Osteoblast (primary cell): ENCODE results near the gene GPR101. TPM values are rescaled to one million over a fixed set of nuclear protein-coding genes. Genes with fewer than 3 reads are reported as not detected.
"Not testable (repeated sequence)": the region's sequence is repeated elsewhere in the genome, so short reads cannot be mapped to it uniquely, and the experiment has no call there.

Experiments
- DNase-seq: peaks from one replicate; pipeline ENCODE4 v3.0.0; 2011; ENCODE audit warnings: low spot score, mixed read lengths; ENCODE audit not compliant: insufficient read length; ENCODE audit errors: missing footprints
- H2AFZ ChIP-seq: 2 replicates; pipeline ENCODE4 v1.6.0; 2011; ENCODE audit warnings: mild to moderate bottlenecking, low read length
- H3K27ac ChIP-seq: 2 replicates; pipeline ENCODE4 v1.5.1; 2011; ENCODE audit warnings: mild to moderate bottlenecking, low read depth, low read length, moderate library complexity
- H3K27me3 ChIP-seq: 2 replicates; pipeline ENCODE4 v1.6.0; 2012; ENCODE audit warnings: mild to moderate bottlenecking, control low read depth, inconsistent platforms, low read length, moderate library complexity; ENCODE audit not compliant: insufficient read depth
- H3K36me3 ChIP-seq: 2 replicates; pipeline ENCODE4 v1.5.1; 2011; ENCODE audit warnings: mild to moderate bottlenecking, low read length, control low read depth, moderate library complexity; ENCODE audit not compliant: insufficient read depth
- H3K4me1 ChIP-seq: 2 replicates; pipeline ENCODE4 v1.5.1; 2011; ENCODE audit warnings: mild to moderate bottlenecking, low read length, control low read depth, moderate library complexity; ENCODE audit not compliant: insufficient read depth
- H3K4me2 ChIP-seq: 2 replicates; pipeline ENCODE4 v1.6.0; 2011; ENCODE audit warnings: mild to moderate bottlenecking, low read length; ENCODE audit not compliant: insufficient read depth
- H3K4me3 ChIP-seq: fragments of 200-600 bp; sonication (generic); 3 replicates; pipeline ENCODE4 v1.5.1; 2012; ENCODE audit warnings: mild to moderate bottlenecking, low read length, inconsistent platforms; ENCODE audit not compliant: insufficient read depth
- H3K79me2 ChIP-seq: 2 replicates; pipeline ENCODE4 v1.6.0; 2012; ENCODE audit warnings: mild to moderate bottlenecking, low read length, control low read depth, inconsistent platforms; ENCODE audit not compliant: insufficient read depth
- H3K9me3 ChIP-seq: 2 replicates; pipeline ENCODE4 v1.5.1; 2011; ENCODE audit warnings: low read depth, low read length, control low read depth
- H4K20me1 ChIP-seq: 2 replicates; pipeline ENCODE4 v1.6.0; 2012; ENCODE audit warnings: mild to moderate bottlenecking, low read length, control low read depth; ENCODE audit not compliant: insufficient read depth
- total RNA-seq: library from RNA; depleted of rRNA; stranded (reverse); fragments of >200 nt; gene quantifications from 2 replicates; pipeline ENCODE4 v1.2.3, GENCODE V29; 2012
- TF ChIP-seq, protein P1 (sequence below): IDR thresholded peaks from 2 replicates; pipeline ENCODE4 v1.5.1; 2011; ENCODE audit warnings: mild to moderate bottlenecking, low read depth, low read length, moderate library complexity; ENCODE audit errors: extremely low read depth

Gene GPR101
- total RNA-seq, 1 donor = not detected

DNA sequence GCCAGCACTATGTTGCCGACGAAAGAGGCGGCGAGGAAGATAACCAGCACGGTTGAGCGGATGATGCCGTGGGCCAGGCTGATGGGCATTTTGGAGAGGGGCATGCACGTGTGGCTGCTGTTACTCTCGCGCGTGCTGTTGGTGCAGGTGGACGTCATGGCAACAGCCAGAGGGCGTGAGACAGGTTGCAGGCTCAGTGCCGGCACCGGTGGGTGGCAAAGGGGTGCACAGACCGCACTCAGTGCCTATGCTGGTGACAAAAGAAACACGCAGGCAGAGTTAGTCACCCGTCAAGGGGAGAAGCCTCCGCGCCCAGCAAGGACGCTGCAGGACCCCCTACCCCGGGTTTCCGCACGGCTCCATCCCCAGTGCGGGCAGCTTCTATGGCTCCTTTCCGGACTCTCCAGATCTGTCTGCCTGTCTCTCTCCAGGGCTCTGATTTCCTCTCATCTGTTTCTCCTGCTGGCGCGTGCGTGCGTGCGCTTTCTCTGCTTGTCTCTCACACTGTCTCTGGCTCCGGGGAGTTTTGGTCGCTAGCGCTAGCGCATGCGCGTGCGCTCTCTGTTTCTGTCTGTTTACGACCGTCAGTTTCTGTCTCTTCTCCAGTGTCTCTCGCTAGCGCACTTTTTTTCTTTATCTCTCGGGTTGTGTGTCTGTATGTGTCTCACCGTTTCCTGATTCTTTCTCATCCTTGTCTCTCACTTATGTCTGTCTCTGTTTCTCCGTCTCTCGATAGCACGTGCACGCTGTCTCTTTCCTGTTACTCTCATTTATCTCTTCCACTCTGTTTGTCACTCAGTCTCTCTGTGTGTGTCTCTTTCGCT, 2.1 kb downstream of the GPR101 start:
- no peaks in the 10 kb centered on the region for H3K36me3 ChIP-seq
- H3K9me3 ChIP-seq = no peaks in the 10 kb centered on the region
- TF ChIP-seq, protein P1, sequence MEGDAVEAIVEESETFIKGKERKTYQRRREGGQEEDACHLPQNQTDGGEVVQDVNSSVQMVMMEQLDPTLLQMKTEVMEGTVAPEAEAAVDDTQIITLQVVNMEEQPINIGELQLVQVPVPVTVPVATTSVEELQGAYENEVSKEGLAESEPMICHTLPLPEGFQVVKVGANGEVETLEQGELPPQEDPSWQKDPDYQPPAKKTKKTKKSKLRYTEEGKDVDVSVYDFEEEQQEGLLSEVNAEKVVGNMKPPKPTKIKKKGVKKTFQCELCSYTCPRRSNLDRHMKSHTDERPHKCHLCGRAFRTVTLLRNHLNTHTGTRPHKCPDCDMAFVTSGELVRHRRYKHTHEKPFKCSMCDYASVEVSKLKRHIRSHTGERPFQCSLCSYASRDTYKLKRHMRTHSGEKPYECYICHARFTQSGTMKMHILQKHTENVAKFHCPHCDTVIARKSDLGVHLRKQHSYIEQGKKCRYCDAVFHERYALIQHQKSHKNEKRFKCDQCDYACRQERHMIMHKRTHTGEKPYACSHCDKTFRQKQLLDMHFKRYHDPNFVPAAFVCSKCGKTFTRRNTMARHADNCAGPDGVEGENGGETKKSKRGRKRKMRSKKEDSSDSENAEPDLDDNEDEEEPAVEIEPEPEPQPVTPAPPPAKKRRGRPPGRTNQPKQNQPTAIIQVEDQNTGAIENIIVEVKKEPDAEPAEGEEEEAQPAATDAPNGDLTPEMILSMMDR = no peak
- peaks cover 45% of the 10 kb centered on the region for H3K27me3 ChIP-seq
- H3K4me2 ChIP-seq = peak overlapping the region; percentile 85
- H3K4me1 ChIP-seq = peaks cover 13% of the 10 kb centered on the region
- peak overlapping the region; percentile 77 for H2AFZ ChIP-seq
- peak overlapping the region; percentile 66 for H3K4me3 ChIP-seq
- H3K79me2 ChIP-seq = no peaks in the 10 kb centered on the region
- DNase-seq = peak; percentile 87
- no peak overlapping the region for H3K27ac ChIP-seq
- no peaks in the 10 kb centered on the region for H4K20me1 ChIP-seq

DNA sequence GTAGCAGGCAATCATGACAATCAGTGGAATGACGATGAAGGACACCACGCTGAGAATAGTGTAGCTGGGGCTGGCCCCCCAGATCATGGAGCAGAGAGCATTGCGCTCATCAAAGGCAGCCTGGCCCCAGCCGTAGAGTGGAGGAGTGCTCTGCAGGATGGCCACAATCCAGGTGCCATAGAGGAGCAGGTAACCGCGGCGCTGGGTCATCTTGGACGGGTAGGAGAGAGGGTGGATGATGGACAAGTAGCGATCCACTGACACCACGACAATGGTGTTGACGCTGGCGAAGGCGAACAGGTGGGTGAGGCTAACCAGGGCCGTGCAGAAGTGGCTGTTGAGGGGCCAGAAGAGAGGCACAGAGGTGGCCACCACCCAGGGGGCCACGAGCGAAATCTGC, 2.8 kb downstream of the GPR101 start:
- no peak for DNase-seq
- TF ChIP-seq, protein P1 = no peak
- Histone ChIP-seq H3K27ac (no peak overlapping the region), H3K4me2 (peak overlapping the region; percentile 85), H4K20me1 (no peaks in the 10 kb centered on the region), H3K79me2 (no peaks in the 10 kb centered on the region), H3K4me1 (peaks cover 13% of the 10 kb centered on the region), H3K4me3 (no peak overlapping the region), H3K27me3 (peaks cover 42% of the 10 kb centered on the region), H3K36me3 (no peaks in the 10 kb centered on the region), H3K9me3 (no peaks in the 10 kb centered on the region), H2AFZ (no peak overlapping the region)

DNA sequence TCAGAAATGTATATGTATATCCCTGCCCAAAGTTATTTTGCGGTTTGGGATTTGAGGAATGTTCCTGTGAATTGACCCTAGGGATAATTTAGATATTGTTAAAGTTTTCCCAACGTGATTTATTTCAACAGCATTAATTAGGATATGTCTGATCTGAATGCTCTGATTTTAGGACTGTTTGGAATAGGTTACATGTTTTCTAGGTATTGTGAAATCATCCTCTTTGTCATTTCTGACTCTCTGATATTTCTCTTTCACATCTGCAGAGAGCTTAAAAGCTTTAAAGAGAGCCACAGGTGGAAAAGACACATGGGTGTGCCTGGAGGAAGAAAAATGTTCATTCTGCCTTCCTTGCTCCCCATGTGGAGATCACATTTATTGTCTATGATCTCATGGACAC, 5.1 kb downstream of the GPR101 start:
- H3K4me1 ChIP-seq = peaks cover 13% of the 10 kb centered on the region
- no peak overlapping the region for H3K27ac ChIP-seq
- H3K9me3 ChIP-seq = no peaks in the 10 kb centered on the region
- H3K79me2 ChIP-seq = no peaks in the 10 kb centered on the region
- H3K27me3 ChIP-seq = peaks cover 28% of the 10 kb centered on the region
- no peak overlapping the region for H3K4me2 ChIP-seq
- no peak for DNase-seq
- H3K36me3 ChIP-seq = no peaks in the 10 kb centered on the region
- H4K20me1 ChIP-seq = no peaks in the 10 kb centered on the region
- no peak overlapping the region for H3K4me3 ChIP-seq
- H2AFZ ChIP-seq = no peak overlapping the region
- TF ChIP-seq, protein P1 = no peak

DNA sequence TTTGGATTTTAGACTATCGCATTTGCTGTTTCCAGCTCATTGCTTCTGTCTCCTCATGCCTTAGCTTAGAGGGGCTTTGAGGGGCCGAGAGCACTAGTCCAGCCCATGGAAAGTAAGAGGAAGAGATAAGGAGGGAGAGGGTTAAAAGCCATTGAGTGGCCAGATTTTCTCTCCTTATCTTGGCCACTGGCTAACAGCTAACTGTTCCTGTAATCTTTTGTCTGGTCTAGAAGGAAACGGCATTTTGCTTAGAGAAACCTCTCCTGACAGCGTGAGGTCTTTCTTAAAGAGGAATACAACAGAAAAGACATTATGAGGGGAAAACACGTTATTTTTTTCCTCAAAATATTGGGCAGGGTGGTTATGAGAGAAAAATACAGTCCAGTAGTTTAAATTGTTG, 7.9 kb downstream of the GPR101 start:
- no peaks in the 10 kb centered on the region for H3K36me3 ChIP-seq
- no peak for DNase-seq
- no peak overlapping the region for H3K27ac ChIP-seq
- no peak overlapping the region for H3K4me3 ChIP-seq
- H3K4me1 ChIP-seq = no peaks in the 10 kb centered on the region
- TF ChIP-seq, protein P1 = no peak
- no peak overlapping the region for H2AFZ ChIP-seq
- H4K20me1 ChIP-seq = no peaks in the 10 kb centered on the region
- H3K27me3 ChIP-seq = peaks cover 8% of the 10 kb centered on the region
- H3K4me2 ChIP-seq = no peak overlapping the region
- H3K79me2 ChIP-seq = no peaks in the 10 kb centered on the region
- no peaks in the 10 kb centered on the region for H3K9me3 ChIP-seq

DNA sequence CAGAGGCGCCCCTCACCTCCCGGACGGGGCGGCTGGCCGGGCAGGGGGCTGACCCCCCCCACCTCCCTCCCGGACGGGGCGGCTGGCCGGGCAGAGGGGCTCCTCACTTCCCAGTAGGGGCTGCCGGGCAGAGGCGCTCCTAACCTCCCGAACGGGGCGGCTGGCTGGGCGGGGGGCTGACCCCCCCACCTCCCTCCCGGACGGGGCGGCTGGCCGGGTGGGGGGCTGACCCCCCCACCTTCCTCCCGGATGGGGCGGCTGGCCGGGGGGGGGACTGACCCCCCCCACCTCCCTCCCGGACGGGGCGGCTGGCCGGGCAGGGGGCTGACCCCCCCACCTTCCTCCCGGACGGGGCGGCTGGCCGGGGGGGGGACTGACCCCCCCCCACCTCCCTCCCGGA, 33.6 kb downstream of the GPR101 start:
- not testable (repeated sequence) for H3K27me3 ChIP-seq, H3K4me3 ChIP-seq, H3K4me2 ChIP-seq, H2AFZ ChIP-seq, DNase-seq, H3K4me1 ChIP-seq, H3K36me3 ChIP-seq, H3K27ac ChIP-seq, H3K9me3 ChIP-seq, H4K20me1 ChIP-seq, H3K79me2 ChIP-seq
